T-cell (primary cell): Measurements from ENCODE around the gene QSOX2. TPM values are rescaled to one million over a fixed set of nuclear protein-coding genes. Genes with fewer than 3 reads are reported as not detected.

Experiments used
- ATAC-seq, 4 experiments: fragments of 200-7000 bp in 3 of 4; fragments of 150-1000 bp in 1 of 4; cut with Tn5 transposase; replicated peaks in 1 of 4; 1 replicate in 3 of 4; 2 replicates in 1 of 4; pipeline ENCODE4 v1.10.0; 2021; ENCODE audit warnings: moderate library complexity in 3 of 4, mild to moderate bottlenecking in 2 of 4, moderate number of reproducible peaks in 1 of 4
- CTCF ChIA-PET, 2 donors: fragments of 300-600 bp; sonication (Branson Sonifier 250); formaldehyde crosslinking; loops; one replicate each; lab custom pipeline; 2022; ENCODE audit warnings: antibody characterized with exemption in 2 of 2; lab: Charles Lee
- POLR2A ChIA-PET, 2 donors: fragments of 300-600 bp; sonication (Branson Sonifier 250); formaldehyde crosslinking; loops; one replicate each; lab custom pipeline; 2022; ENCODE audit warnings: antibody characterized with exemption in 2 of 2; lab: Charles Lee
- DNase-seq, 35 experiments: peaks; one replicate each; pipeline versions ENCODE4 v3.0.0 to v3.0.0-alpha.2; 2013 to 2023
- H3K27ac ChIP-seq: one replicate; pipeline ENCODE4 v1.5.1; 2013; ENCODE audit warnings: low read length
- H3K27me3 ChIP-seq, 2 experiments: replicated peaks in 1 of 2; 1 replicate in 1 of 2; 2 replicates in 1 of 2; pipeline versions ENCODE4 v1.6.1 to v1.7.0; 2013; ENCODE audit warnings: low read length in 1 of 2, mixed read lengths in 1 of 2; ENCODE audit not compliant: control insufficient read depth in 2 of 2, insufficient read depth in 2 of 2; ENCODE audit errors: extremely low read depth in 1 of 2
- H3K36me3 ChIP-seq, 2 donors: 1 replicate in 1 of 2; 2 replicates in 1 of 2; pipeline versions ENCODE4 v1.6.1 to v1.7.0; 2013; ENCODE audit warnings: low read length in 1 of 2; ENCODE audit not compliant: control insufficient read depth in 2 of 2, insufficient read depth in 1 of 2; ENCODE audit errors: extremely low read depth in 1 of 2
- H3K4me1 ChIP-seq, 2 experiments: 1 replicate in 1 of 2; 2 replicates in 1 of 2; pipeline versions ENCODE4 v1.6.1 to v1.7.0; 2013; ENCODE audit warnings: low read length in 2 of 2, mixed read lengths in 1 of 2; ENCODE audit not compliant: insufficient read depth in 2 of 2, control insufficient read depth in 1 of 2; ENCODE audit errors: extremely low read depth in 1 of 2
- H3K4me3 ChIP-seq, 2 donors: 1 replicate in 1 of 2; 2 replicates in 1 of 2; pipeline versions ENCODE4 v1.5.1 to v1.7.0; 2013; ENCODE audit warnings: mild to moderate bottlenecking in 2 of 2, low read length in 1 of 2, moderate library complexity in 1 of 2; ENCODE audit not compliant: control insufficient read depth in 1 of 2; ENCODE audit errors: extremely low read depth in 1 of 2
- H3K9me3 ChIP-seq: 2 replicates; pipeline ENCODE4 v1.7.0; 2013
- H3K27ac Mint-ChIP-seq, 2 donors: one replicate each; pipeline ENCODE4 v1.8.0; 2020 to 2021; ENCODE audit warnings: mild to moderate bottlenecking in 2 of 2, mixed read lengths in 2 of 2
- H3K27me3 Mint-ChIP-seq, 2 donors: one replicate each; pipeline ENCODE4 v1.8.0; 2021 to 2022; ENCODE audit warnings: mixed read lengths in 2 of 2
- H3K36me3 Mint-ChIP-seq: one replicate; pipeline ENCODE4 v1.8.0; 2021; ENCODE audit warnings: mixed read lengths
- H3K4me1 Mint-ChIP-seq, 3 donors: one replicate each; pipeline ENCODE4 v1.8.0; 2020 to 2022; ENCODE audit warnings: mixed read lengths in 3 of 3, mild to moderate bottlenecking in 1 of 3
- H3K4me3 Mint-ChIP-seq, 3 donors: one replicate each; pipeline ENCODE4 v1.8.0; 2020 to 2022; ENCODE audit warnings: mild to moderate bottlenecking in 3 of 3, mixed read lengths in 3 of 3, moderate library complexity in 3 of 3
- H3K9me3 Mint-ChIP-seq, 3 donors: one replicate each; pipeline ENCODE4 v1.8.0; 2020 to 2022; ENCODE audit warnings: mixed read lengths in 3 of 3
- WGBS: methylation state at CpG from one replicate; pipeline ENCODE4 v1.1.5; 2013; ENCODE audit warnings: missing lambda C conversion rate; ENCODE audit not compliant: insufficient coverage; 5-methylcytosine and 5-hydroxymethylcytosine counted together
- total RNA-seq, 35 experiments: library from RNA in 6 of 35; stranded (reverse) in 6 of 35; fragments of 120-200 nt in 1 of 35; gene quantifications; one replicate each; pipeline versions ENCODE4 v1.2.1 to v1.2.4 and lab custom pipeline; 2013 to 2026

The QSOX2 gene
- total RNA-seq, 5 donors from 2014 or later (not counting 1 experiment from before 2014, with no cell fraction given) = 14.1 to 19.4 (median 17.0) TPM

DNA sequence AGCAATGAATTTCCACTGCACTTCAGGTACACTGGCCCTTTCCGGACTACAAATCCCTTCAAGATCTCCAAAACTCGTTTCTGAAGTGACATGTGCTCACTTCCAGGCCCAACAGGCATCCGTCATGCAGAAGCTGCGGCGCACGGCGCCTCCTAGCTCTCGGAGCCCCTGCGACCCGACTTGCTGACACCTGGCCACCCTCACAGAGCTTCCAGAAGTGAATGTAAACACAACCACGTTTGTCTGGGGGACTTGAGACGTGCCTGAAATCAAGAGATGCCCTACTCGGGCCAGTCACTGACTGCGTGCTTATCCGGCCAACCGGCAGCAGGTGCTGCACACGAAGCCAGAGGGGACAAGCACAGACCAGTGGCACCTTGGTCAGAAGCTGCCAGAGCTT lies 35.8 kb downstream of the QSOX2 start:
- Histone ChIP-seq H3K27me3 (peaks cover 0 to 10% of the 10 kb centered on the region in 2 experiments), H3K4me3 (no peak overlapping the region), H3K9me3 (no peaks in the 10 kb centered on the region), H3K36me3 (peaks cover 6 to 40% of the 10 kb centered on the region in 2 donors), H3K27ac (no peak overlapping the region), H3K4me1 (peaks cover 0 to 3% of the 10 kb centered on the region in 2 experiments)
- Mint-ChIP-seq H3K9me3 (no peaks in the 10 kb centered on the region), H3K36me3 (peaks cover 42% of the 10 kb centered on the region), H3K27ac (no peak overlapping the region), H3K4me3 (no peak overlapping the region), H3K27me3 (peaks cover 0 to 6% of the 10 kb centered on the region in 2 donors), H3K4me1 (peaks cover 0 to 2% (median 2%) of the 10 kb centered on the region in 3 donors)
- POLR2A ChIA-PET = no interaction called here
- WGBS = 86% methylated on average over 17 of the region's 17 CpGs
- ATAC-seq (no peak), DNase-seq (no peak)
- CTCF ChIA-PET = no interaction called here

DNA sequence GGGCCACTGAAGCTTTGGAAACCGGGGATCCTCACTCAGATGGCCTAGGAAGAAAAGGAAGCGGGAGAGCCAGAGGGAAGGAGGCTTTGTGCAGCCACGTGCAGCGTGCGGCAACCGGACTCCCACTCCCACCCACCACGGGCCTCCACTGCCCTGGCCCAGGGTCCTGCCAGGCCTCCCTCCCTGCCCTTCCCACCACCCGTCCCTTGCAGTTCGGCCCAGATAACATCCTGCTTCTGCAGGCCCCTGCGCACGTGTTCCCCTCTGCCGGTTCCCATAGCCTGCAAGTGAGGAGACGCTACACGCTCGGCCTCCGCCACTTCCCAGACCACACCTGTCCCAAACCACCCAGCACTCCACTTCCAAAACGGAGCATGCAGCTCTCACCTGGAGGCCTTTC lies 36.4 kb downstream of the QSOX2 start:
- peaks cover 5 to 34% of the 10 kb centered on the region in 2 donors for H3K36me3 ChIP-seq
- ATAC-seq (no peak), DNase-seq (no peak)
- no peak overlapping the region for H3K4me3 ChIP-seq
- no peak overlapping the region for H3K27ac ChIP-seq
- H3K4me1 Mint-ChIP-seq = peaks cover 0 to 2% (median 2%) of the 10 kb centered on the region in 3 donors
- no peak overlapping the region for H3K4me3 Mint-ChIP-seq
- WGBS = 95% methylated on average over 13 of the region's 17 CpGs
- H3K9me3 Mint-ChIP-seq = no peaks in the 10 kb centered on the region
- POLR2A ChIA-PET = no interaction called here
- H3K27me3 Mint-ChIP-seq = peaks cover 0 to 8% of the 10 kb centered on the region in 2 donors
- peaks cover under 1 to 15% of the 10 kb centered on the region in 2 experiments for H3K27me3 ChIP-seq
- H3K36me3 Mint-ChIP-seq = peaks cover 37% of the 10 kb centered on the region
- CTCF ChIA-PET = no interaction called here
- no peak overlapping the region for H3K27ac Mint-ChIP-seq
- H3K9me3 ChIP-seq = no peaks in the 10 kb centered on the region
- peaks cover 0 to 3% of the 10 kb centered on the region in 2 experiments for H3K4me1 ChIP-seq

GRCh38 chr9:136208675-136209074 lies 36.9 kb downstream of the QSOX2 start:
- no peaks in the 10 kb centered on the region for H3K9me3 ChIP-seq
- ChIA-PET CTCF (no interaction called here), POLR2A (no interaction called here)
- H3K27ac ChIP-seq = no peak overlapping the region
- peaks cover 0 to 3% of the 10 kb centered on the region in 2 experiments for H3K4me1 ChIP-seq
- DNase-seq = no peak
- H3K36me3 ChIP-seq = peaks cover 5 to 30% of the 10 kb centered on the region in 2 donors
- Mint-ChIP-seq H3K27ac (no peak overlapping the region), H3K9me3 (no peaks in the 10 kb centered on the region), H3K27me3 (peaks cover 0 to 13% of the 10 kb centered on the region in 2 donors), H3K36me3 (peaks cover 33% of the 10 kb centered on the region), H3K4me3 (no peak overlapping the region), H3K4me1 (peaks cover 0 to 2% (median 2%) of the 10 kb centered on the region in 3 donors)
- no peak for ATAC-seq
- WGBS = 96% methylated on average over 15 of the region's 17 CpGs
- peaks cover 4 to 21% of the 10 kb centered on the region in 2 experiments for H3K27me3 ChIP-seq
- no peak overlapping the region for H3K4me3 ChIP-seq

DNA sequence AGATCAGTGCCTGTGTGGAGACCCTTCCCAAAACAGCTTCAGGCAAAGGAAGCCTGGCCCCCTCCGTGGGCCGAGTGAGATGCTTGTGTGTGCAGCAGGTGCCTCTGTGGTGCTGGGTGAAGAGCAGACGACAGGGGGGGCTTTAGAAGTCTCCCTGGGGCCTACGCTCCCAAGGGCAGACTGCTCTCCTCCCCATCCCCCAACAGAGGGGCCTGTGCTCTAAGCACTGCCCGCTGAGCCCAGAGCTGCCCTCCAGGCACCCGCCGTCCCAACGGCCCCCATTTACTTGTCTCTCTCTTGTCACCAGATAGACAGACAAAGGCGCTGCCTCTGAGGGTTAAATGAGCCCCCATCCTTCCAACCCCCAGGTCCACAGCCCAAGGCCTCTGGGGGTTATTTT lies 38.0 kb downstream of the QSOX2 start:
- WGBS = 100% methylated on average over 5 of the region's 9 CpGs
- Histone ChIP-seq H3K36me3 (peaks cover 5 to 22% of the 10 kb centered on the region in 2 donors), H3K9me3 (no peaks in the 10 kb centered on the region), H3K4me1 (peaks cover 0 to 8% of the 10 kb centered on the region in 2 experiments), H3K27me3 (peaks cover 6 to 27% of the 10 kb centered on the region in 2 experiments), H3K27ac (no peak overlapping the region), H3K4me3 (no peak overlapping the region)
- H3K27ac Mint-ChIP-seq = no peak overlapping the region
- no peak for DNase-seq
- ATAC-seq = no peak
- CTCF ChIA-PET = interaction anchor here in 1 of 2 donors (0.6 kb wide), 1 partner anchor 14 kb away, joined by 6 read pairs; no protein-coding TSS in a partner anchor
- peaks cover 0 to 2% (median 2%) of the 10 kb centered on the region in 3 donors for H3K4me1 Mint-ChIP-seq
- peaks cover 23% of the 10 kb centered on the region for H3K36me3 Mint-ChIP-seq
- H3K4me3 Mint-ChIP-seq = no peak overlapping the region
- POLR2A ChIA-PET = interaction anchor here in 1 of 2 donors (1.1 kb wide), 1 partner anchor 9 kb away, joined by 4 read pairs; no protein-coding TSS in a partner anchor
- H3K9me3 Mint-ChIP-seq = no peaks in the 10 kb centered on the region
- H3K27me3 Mint-ChIP-seq = peaks cover 0 to 18% of the 10 kb centered on the region in 2 donors

DNA sequence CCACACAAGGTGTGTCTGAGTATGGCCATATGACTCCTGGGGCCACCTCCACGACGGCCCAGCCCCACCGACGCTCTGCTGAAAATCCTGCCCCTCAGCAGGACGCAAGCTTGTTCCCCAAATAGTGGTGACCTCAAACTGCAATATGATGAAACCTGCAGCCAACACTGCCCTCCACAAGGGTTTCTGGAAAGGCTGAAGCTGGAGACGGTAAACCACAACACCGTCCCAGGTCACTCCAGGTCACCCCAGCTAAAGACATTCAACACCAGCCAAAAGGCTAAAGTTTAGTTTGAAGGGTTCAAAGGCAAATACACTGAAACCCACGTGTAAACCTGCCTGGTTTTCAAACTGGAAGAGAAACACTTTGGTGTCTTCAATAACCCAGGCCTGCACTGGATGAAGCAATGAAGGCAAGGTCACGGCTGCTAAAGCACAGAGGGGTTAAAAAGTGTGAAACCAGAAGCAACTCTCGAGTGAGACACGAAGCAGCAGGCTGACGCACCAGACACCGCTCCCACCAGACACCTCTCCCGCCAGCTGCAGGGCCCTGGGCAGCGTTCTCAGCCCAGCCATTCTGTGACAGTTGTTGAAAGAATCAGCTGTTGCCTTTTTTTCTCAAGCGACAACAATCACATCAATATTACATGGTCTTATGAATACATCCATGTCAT lies 38.9 kb downstream of the QSOX2 start:
- Histone ChIP-seq H3K27ac (no peak overlapping the region), H3K9me3 (no peaks in the 10 kb centered on the region), H3K27me3 (peaks cover 6 to 34% of the 10 kb centered on the region in 2 experiments), H3K4me1 (peaks cover 0 to 8% of the 10 kb centered on the region in 2 experiments), H3K4me3 (no peak overlapping the region), H3K36me3 (peaks cover 5 to 22% of the 10 kb centered on the region in 2 donors)
- Mint-ChIP-seq H3K4me1 (peaks cover 0 to 2% (median 2%) of the 10 kb centered on the region in 3 donors), H3K9me3 (no peaks in the 10 kb centered on the region), H3K4me3 (no peak overlapping the region), H3K36me3 (peaks cover 23% of the 10 kb centered on the region), H3K27ac (no peak overlapping the region), H3K27me3 (peaks cover 0 to 20% of the 10 kb centered on the region in 2 donors)
- no peak for ATAC-seq
- CTCF ChIA-PET = interaction anchor here in 1 of 2 donors (0.6 kb wide), 1 partner anchor 13 kb away, joined by 6 read pairs; no protein-coding TSS in a partner anchor
- POLR2A ChIA-PET = interaction anchor here in 1 of 2 donors (1.1 kb wide), 1 partner anchor 9 kb away, joined by 4 read pairs; no protein-coding TSS in a partner anchor
- 82% methylated on average over 12 of the region's 16 CpGs for WGBS
- no peak for DNase-seq

DNA sequence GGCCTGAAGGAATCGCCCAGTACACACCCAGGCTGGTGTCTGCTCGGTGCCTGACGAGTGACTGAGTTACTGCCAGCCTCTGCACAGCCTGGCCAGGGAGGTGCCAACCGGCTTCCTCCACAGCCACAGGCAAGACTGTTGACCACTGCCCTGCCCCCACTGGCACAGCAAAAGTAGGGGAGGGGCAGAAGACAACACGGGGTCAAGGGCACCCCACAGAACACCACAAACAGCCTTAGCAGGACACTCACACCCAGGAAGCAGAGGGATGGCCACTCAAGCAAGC lies 40.0 kb downstream of the QSOX2 start:
- no peak overlapping the region for H3K27ac ChIP-seq
- Mint-ChIP-seq H3K27me3 (peaks cover 0 to 28% of the 10 kb centered on the region in 2 donors), H3K4me3 (no peak overlapping the region), H3K36me3 (peaks cover 23% of the 10 kb centered on the region), H3K27ac (no peak overlapping the region), H3K4me1 (peaks cover 0 to 2% (median 2%) of the 10 kb centered on the region in 3 donors), H3K9me3 (no peaks in the 10 kb centered on the region)
- ATAC-seq = no peak
- H3K27me3 ChIP-seq = peaks cover 6 to 44% of the 10 kb centered on the region in 2 experiments
- no peaks in the 10 kb centered on the region for H3K9me3 ChIP-seq
- peaks cover 5 to 13% of the 10 kb centered on the region in 2 donors for H3K36me3 ChIP-seq
- H3K4me3 ChIP-seq = no peak overlapping the region
- POLR2A ChIA-PET = no interaction called here
- H3K4me1 ChIP-seq = peaks cover 0 to 8% of the 10 kb centered on the region in 2 experiments
- no peak for DNase-seq
- CTCF ChIA-PET = no interaction called here
- WGBS = 100% methylated on average over 2 of the region's 5 CpGs
